ENCODE results near the gene AIP.

AIP gene

GRCh38 chr11:67482827-67483798 is at the start of gene AIP:
AIP (plus strand) TSS chr11:67483026; CDS start chr11:67483159, 133 bp downstream.
- H3K4me1 ChIP-seq (ENCODE audit: insufficient read depth, low read length), result 0 out of 2 replicates have a peak, but pooled peaks cover 3% of the 10 kb centered on the region
- H3K9ac ChIP-seq (ENCODE audit: low read depth, low read length), result peak within 1 kb of the TSS; percentile 84
- H3K9me3 ChIP-seq (ENCODE audit: control insufficient read depth, insufficient read depth, low read length), result no peaks in the 10 kb centered on the region
- H3K36me3 ChIP-seq (ENCODE audit: insufficient read depth, low read length), result no peaks in the 10 kb centered on the region

GRCh38 chr11:67433536-67434394 is 49.1 kb upstream of the AIP start:
- no peak overlapping the region for H3K9ac ChIP-seq (ENCODE audit: low read depth, low read length)
- peaks cover 17% of the 10 kb centered on the region; the same call in 1 of the 2 replicates for H3K4me1 ChIP-seq (ENCODE audit: insufficient read depth, low read length)
- peaks cover 6% of the 10 kb centered on the region; the same call in 1 of the 2 replicates for H3K36me3 ChIP-seq (ENCODE audit: insufficient read depth, low read length)
- no peaks in the 10 kb centered on the region for H3K9me3 ChIP-seq (ENCODE audit: control insufficient read depth, insufficient read depth, low read length)

GRCh38 chr11:67434395-67434881 is 48.4 kb upstream of the AIP start:
- no peaks in the 10 kb centered on the region for H3K9me3 ChIP-seq (ENCODE audit: control insufficient read depth, insufficient read depth, low read length)
- peaks cover 17% of the 10 kb centered on the region; the same call in 1 of the 2 replicates for H3K4me1 ChIP-seq (ENCODE audit: insufficient read depth, low read length)
- peaks cover 6% of the 10 kb centered on the region; the same call in 1 of the 2 replicates for H3K36me3 ChIP-seq (ENCODE audit: insufficient read depth, low read length)
- no peak overlapping the region for H3K9ac ChIP-seq (ENCODE audit: low read depth, low read length)

- no peak overlapping the region for H3K9ac ChIP-seq (ENCODE audit: low read depth, low read length)
- H3K4me1 ChIP-seq (ENCODE audit: insufficient read depth, low read length), result peaks cover 17% of the 10 kb centered on the region; the same call in 1 of the 2 replicates
- H3K9me3 ChIP-seq (ENCODE audit: control insufficient read depth, insufficient read depth, low read length), result no peaks in the 10 kb centered on the region
- peaks cover 6% of the 10 kb centered on the region; the same call in 1 of the 2 replicates for H3K36me3 ChIP-seq (ENCODE audit: insufficient read depth, low read length)
These were observed 47.6 kb upstream of the AIP start for GRCh38 chr11:67435031-67435726.

GRCh38 chr11:67435727-67436458 is 46.9 kb upstream of the AIP start:
- peaks cover 17% of the 10 kb centered on the region; the same call in 1 of the 2 replicates for H3K4me1 ChIP-seq (ENCODE audit: insufficient read depth, low read length)
- peaks cover 6% of the 10 kb centered on the region; the same call in 1 of the 2 replicates for H3K36me3 ChIP-seq (ENCODE audit: insufficient read depth, low read length)
- H3K9me3 ChIP-seq (ENCODE audit: control insufficient read depth, insufficient read depth, low read length), result no peaks in the 10 kb centered on the region
- H3K9ac ChIP-seq (ENCODE audit: low read depth, low read length), result no peak overlapping the region

GRCh38 chr11:67436459-67437081 is 46.3 kb upstream of the AIP start:
- H3K36me3 ChIP-seq (ENCODE audit: insufficient read depth, low read length), result 0 out of 2 replicates have a peak, but pooled peaks cover 6% of the 10 kb centered on the region
- H3K4me1 ChIP-seq (ENCODE audit: insufficient read depth, low read length), result peaks cover 17% of the 10 kb centered on the region; the same call in 1 of the 2 replicates
- H3K9me3 ChIP-seq (ENCODE audit: control insufficient read depth, insufficient read depth, low read length), result no peaks in the 10 kb centered on the region
- no peak overlapping the region for H3K9ac ChIP-seq (ENCODE audit: low read depth, low read length)

GRCh38 chr11:67437082-67437808 is 45.6 kb upstream of the AIP start, which contains the start of gene PTPRCAP:
PTPRCAP (minus strand) TSS chr11:67437682; CDS start chr11:67437619, 63 bp downstream.
- H3K36me3 ChIP-seq (ENCODE audit: insufficient read depth, low read length), result 0 out of 2 replicates have a peak, but pooled peaks cover 7% of the 10 kb centered on the region
- no peak within 1 kb of the TSS for H3K9ac ChIP-seq (ENCODE audit: low read depth, low read length)
- peaks cover 17% of the 10 kb centered on the region; the same call in 1 of the 2 replicates for H3K4me1 ChIP-seq (ENCODE audit: insufficient read depth, low read length)
- no peaks in the 10 kb centered on the region for H3K9me3 ChIP-seq (ENCODE audit: control insufficient read depth, insufficient read depth, low read length)

GRCh38 chr11:67437809-67438157 is 45.0 kb upstream of the AIP start:
- Histone ChIP-seq H3K9me3 (ENCODE audit: control insufficient read depth, insufficient read depth, low read length) (no peaks in the 10 kb centered on the region), H3K4me1 (ENCODE audit: insufficient read depth, low read length) (peaks cover 17% of the 10 kb centered on the region; the same call in 1 of the 2 replicates), H3K9ac (ENCODE audit: low read depth, low read length) (no peak overlapping the region), H3K36me3 (ENCODE audit: insufficient read depth, low read length) (0 out of 2 replicates have a peak, but pooled peaks cover 7% of the 10 kb centered on the region)

GRCh38 chr11:67438158-67438902 is 44.5 kb upstream of the AIP start:
- Histone ChIP-seq H3K9me3 (ENCODE audit: control insufficient read depth, insufficient read depth, low read length) (no peaks in the 10 kb centered on the region), H3K9ac (ENCODE audit: low read depth, low read length) (no peak overlapping the region), H3K4me1 (ENCODE audit: insufficient read depth, low read length) (peaks cover 17% of the 10 kb centered on the region; the same call in 1 of the 2 replicates), H3K36me3 (ENCODE audit: insufficient read depth, low read length) (0 out of 2 replicates have a peak, but pooled peaks cover 7% of the 10 kb centered on the region)

- Histone ChIP-seq H3K36me3 (ENCODE audit: insufficient read depth, low read length) (0 out of 2 replicates have a peak, but pooled peaks cover 7% of the 10 kb centered on the region), H3K4me1 (ENCODE audit: insufficient read depth, low read length) (peaks cover 17% of the 10 kb centered on the region; the same call in 1 of the 2 replicates), H3K9me3 (ENCODE audit: control insufficient read depth, insufficient read depth, low read length) (no peaks in the 10 kb centered on the region), H3K9ac (ENCODE audit: low read depth, low read length) (no peak overlapping the region)
These were observed 43.3 kb upstream of the AIP start for GRCh38 chr11:67439321-67440228.
